Measurements from ENCODE around the gene P2RX6.
"Not testable (repeated sequence)": the region's sequence is repeated elsewhere in the genome, so short reads cannot be mapped to it uniquely, and the experiment has no call there.

P2RX6 gene

DNA sequence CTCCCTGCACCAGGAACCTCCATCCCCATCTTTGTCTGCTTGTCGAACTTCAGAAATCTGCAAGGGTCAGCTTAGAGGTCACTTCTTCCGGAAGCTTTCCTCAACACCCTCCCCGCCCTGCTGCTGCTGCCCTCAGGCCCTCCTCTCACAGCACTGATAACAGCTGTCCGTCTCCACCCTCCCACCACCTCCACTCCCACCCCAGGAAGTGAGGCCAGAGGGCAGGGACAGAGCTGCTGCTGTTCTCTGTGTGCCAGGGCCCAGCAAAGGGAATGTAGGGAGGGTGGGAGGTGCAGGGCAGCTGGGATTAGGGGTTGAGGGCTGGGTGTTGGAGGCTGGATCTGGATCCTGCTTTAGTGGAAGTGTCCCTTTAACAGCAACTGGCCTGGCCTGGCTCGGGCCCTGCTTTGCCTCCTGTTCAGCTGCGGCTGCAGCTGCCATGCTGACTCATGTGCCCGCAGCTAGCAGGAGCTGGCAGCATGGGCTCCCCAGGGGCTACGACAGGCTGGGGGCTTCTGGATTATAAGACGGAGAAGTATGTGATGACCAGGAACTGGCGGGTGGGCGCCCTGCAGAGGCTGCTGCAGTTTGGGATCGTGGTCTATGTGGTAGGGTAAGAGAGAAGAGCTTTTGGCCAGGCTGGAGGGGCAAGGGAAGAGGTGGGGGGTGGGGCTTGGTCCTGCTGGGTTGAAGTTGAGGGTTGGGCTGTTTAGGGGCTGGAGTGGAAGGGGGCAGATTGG is at the start of gene P2RX6:
P2RX6 (plus strand) TSS at position 440 of the 740 bp plus-strand sequence; CDS start at position 450, 10 bp downstream.
- DNase-seq (ENCODE audit: low read depth), result no peak

DNA sequence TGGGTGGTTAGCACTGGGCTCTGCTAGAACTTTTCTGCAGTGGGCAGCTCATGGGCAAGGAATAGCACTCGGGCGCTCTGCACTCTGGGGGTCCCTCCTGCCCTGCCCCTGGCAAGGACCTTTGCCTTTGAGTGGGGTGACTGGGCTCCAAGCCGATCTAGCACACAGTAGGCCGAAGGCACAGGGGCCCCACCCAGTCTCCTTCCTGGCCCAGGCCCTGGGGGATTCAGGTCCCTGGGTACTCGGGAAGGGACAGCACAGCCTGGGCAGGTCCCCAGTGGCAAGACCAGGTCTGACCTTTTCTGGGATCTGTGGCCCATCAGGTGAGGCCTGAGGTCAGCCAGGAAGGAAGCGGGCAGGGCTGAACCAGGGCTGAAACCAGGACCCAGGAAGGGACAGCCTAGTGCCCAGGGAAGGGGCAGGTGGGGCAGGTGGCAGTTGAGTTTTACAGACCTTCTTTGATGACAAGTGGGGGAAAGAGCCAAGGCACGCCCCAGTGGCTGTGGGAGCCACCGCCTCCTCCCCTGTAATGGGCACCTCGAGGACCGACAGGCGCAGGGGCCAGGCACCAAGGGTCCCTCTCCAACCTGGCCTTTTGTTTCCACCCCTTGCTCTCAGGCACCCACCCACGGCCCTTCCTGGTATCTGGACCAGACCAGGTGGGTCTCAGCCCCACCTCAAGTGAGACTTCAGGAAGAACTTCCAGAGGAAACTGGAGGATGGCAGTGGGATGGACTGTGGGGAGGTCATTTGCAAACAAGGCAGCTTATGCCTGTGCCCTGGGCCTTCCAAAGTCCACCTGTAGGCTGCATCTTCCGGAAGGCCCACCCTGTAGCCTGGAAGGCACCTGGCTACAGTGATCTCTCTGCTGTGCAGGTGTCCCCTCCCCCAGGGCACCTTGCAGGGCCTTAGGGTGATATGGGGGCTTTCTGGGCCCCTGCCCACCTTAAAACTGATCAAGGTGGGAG is 48.8 kb upstream of the P2RX6 start:
- DNase-seq (ENCODE audit: low read depth), result no peak

DNA sequence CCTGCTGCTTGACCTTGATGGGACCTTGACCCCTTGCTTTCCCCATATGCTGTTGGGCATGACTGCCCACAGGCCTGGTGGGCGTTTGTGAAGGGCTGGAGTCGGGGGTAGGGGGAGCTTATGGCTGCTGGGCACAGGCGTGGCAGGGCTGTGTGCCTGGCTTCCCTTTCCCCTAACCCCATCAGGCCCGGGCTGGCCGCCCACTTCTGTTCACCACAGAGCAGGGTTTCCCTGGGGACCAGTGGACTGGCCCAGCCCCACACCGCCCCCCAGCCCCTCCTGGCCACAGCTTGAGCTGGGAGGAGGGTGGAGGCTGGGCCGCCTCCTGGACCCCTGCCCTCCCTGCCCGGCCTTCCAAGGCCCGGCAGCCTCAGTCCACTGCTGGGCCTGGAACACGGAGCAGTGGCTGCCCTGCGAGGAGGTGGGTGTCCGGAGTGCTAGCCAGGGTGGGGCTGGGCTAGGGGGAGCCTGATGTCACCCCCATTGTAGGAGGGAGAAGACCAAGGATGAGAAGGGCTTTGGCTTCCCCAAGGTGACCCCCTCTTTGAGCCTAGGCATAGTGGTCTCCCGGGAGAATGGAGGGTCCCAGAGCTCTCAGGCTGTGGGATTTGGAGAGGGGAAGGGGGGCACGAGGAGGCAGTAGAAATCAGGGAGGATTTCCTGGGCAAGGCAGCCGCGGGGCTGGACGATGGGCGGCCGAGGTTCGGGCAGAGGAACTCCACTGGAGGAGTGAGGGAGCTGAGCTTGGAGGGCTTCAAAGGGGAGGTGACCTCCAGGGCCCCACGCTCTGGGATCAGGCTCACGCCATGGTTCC is 47.9 kb upstream of the P2RX6 start, which contains the start of gene AIFM3:
AIFM3 (plus strand) TSS at position 373 of the 814 bp plus-strand sequence. CDS start 690 bp downstream, outside the sequence.
- DNase-seq (ENCODE audit: low read depth), result no peak

DNA sequence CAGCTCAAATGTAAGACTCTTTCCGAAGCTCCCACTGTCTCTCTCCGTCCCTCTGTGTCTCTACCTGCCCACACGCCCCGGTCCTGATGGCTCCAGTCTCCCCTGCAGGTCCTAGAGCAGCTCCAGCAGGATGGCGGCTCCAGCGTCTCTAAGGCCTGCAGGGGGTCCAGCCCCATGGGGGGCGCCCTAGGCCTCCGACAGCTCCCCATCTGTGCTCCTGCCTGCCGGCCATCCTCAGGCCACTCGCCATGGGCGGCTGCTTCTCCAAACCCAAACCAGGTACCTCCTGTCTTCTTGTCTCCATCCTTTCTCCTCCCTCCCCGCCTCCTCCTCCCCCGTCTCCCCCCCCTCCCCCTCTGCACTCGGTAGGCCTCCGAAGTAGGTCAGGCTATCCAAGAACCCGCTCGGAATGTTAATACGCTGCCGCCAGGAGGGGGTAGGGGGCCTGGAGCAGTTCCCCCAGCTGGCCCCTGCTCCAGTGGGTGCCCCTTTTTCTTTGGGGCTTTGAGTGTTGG is 47.2 kb upstream of the P2RX6 start:
- no peak for DNase-seq (ENCODE audit: low read depth)

DNA sequence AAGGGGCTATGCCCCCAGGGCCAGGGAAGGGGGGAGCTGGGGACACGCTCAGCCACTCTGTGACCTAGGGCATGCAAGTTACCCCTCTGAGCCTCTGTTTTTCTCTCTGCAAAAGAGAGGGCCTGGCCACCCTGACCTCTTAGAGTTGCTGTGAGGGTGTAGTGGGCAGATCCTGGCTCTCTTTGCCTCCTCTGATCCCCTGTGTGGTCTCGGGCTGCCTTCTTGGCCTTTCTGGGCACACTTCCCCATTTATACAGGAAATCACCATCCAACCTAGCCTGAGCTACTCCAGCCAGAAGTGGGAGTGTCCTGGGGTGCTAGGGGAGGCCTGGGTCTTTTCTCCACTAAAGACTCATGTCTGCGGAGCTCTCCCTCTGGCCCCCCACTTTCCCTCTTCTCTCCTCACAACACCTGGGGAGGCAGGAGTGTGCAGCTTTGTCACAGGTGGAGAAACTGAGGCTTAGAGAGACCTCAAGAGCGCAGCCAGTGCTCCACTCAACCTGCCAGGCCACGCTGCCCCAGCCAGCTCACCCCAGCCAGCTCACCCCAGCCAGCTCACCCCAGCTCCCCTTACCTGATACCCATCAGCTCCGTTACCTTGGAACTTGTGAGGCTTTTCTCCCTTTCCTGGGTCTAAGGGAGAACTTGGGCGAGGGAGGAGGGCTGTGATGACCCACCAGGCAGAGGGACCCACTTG is 46.5 kb upstream of the P2RX6 start:
- DNase-seq (ENCODE audit: low read depth), result no peak

DNA sequence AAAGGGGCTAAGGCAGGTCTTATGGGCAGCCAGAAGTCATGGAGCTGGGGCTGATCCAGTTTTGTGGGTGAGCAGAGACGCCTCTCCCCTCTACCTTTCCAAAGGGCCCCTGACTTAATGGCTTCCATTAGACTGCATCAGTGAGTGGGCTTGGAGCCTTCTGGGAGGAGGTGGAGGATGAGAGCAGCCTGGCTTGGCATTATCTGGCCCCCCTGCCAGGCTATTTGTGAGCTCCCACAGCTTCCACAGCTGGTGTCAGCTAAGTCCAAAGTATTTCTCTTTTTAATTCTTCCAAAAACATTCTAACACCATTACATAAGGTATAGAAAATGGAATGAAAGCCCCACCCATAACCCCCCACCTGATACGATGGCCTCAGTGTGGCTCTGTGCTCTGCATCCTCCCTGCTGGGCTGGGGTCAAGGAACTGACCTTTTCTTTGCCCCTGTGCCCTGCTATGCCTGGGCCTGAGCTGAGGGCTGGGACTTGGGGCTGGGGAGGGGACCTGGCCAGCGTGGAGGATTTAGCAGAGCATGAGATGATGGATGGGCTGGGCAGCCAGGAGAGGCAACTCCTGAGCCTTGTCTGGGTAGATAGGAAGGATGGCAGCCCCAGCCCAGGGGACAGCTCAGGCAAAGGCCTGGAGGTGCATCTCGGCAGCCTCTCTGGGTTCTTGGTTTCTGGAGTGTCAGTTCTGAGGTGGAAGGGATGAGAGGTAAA is 43.9 kb upstream of the P2RX6 start:
- DNase-seq (ENCODE audit: low read depth), result no peak

DNA sequence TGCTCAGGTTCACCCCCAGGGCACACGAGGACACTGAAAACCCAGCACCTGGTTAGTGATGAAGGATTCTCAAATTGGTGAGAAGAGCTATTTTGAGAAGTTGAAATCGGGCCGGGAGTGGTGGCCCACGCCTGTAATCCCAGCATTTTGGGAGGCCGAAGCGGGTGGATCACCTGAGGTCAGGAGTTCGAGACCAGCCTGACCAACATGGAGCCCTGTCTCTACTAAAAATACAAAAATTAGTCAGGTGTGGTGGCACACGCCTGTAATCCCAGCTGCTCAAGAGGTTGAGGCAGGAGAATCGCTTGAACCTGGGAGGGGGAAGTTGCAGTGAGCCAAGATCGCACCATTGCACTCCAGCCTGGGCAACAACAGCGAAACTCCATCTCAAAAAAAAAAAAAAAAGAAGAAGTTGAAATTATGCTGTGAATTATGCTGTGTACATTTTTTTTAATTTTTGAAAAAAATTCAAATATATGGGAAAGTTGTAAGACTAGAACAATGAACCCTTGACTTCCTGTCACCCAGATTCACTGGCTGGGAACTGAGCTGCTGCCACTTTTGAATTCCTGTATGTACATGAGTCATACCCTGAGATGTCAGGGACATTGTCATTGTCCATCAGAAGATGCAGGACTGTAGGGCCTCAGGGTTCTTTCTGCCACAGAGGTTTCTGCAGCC is 42.8 kb upstream of the P2RX6 start:
- DNase-seq (ENCODE audit: low read depth), result not testable (repeated sequence)

DNA sequence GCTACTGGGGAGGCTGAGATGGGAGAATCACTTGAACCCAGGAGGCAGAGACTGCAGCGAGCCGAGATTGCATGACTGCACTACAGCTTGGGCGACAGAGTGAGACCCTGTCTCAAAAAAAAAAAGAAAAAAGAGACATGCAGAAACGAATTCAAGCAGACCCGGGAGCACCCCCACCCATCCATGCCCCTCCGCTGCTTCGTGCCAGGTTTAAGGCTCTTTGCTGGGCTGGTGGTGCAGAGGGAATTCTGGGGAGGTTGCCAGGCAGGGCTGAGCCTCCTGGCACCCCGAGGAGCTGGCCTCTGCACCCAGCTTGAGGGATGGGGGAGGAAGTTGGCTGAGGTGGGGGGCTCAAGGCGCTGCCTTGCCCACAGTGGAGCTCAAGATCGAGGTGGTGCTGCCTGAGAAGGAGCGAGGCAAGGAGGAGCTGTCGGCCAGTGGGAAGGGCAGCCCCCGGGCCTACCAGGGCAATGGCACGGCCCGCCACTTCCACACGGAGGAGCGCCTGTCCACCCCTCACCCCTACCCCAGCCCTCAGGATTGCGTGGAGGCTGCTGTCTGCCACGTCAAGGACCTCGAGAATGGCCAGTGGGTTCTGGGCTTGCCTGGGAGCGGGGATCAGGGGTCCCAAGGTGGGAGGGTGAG is 41.9 kb upstream of the P2RX6 start:
- DNase-seq (ENCODE audit: low read depth), result no peak

DNA sequence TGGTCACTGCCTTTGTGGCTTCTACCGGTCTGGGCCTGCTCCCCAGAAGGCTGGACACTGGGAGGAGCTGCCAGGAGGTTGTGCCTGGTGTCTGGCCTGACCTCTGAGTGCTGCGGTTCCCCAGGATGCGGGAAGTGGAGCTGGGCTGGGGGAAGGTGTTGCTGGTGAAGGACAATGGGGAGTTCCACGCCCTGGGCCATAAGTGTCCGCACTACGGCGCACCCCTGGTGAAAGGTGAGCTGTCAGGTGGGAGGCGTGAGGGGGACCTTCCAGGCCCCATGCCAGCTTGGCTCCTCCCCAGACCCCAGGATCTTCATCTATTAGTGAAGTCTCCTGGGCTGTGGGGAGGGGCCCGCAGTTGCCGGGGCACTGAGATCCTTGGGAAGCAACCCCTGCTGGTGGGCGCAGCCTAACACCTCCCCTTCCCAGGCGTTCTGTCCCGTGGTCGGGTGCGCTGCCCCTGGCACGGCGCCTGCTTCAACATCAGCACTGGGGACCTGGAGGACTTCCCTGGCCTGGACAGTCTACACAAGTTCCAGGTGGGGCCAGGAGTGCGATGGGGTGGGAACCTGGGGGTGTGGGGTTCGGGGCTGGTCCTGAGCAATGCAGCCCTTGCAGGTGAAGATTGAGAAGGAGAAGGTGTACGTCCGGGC is 41.2 kb upstream of the P2RX6 start:
- no peak for DNase-seq (ENCODE audit: low read depth)

DNA sequence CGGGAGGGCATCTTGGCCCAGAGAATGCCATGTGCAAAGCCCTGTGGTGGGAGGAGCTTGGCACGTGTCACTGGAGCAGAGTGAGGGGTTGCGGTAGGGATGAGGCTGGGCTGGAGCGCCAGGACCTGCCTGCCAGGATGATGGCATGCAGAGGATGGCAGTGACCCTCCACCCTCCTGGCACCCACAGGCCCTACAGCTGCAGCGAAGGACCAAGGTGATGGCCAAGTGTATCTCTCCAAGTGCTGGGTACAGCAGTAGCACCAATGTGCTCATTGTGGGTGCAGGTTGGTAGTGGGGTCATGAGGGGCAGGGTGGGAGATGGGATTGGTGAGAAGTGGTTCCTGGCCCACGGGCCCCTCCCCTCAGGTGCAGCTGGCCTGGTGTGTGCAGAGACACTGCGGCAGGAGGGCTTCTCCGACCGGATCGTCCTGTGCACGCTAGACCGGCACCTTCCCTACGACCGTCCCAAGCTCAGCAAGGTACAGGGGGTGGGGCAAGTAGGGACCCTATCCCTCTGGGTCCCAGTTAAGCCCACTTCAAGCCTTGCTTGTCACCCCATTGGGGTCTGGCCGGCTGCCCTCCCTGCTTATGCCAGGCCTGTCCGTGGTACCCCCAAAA is 40.5 kb upstream of the P2RX6 start:
- no peak for DNase-seq (ENCODE audit: low read depth)

DNA sequence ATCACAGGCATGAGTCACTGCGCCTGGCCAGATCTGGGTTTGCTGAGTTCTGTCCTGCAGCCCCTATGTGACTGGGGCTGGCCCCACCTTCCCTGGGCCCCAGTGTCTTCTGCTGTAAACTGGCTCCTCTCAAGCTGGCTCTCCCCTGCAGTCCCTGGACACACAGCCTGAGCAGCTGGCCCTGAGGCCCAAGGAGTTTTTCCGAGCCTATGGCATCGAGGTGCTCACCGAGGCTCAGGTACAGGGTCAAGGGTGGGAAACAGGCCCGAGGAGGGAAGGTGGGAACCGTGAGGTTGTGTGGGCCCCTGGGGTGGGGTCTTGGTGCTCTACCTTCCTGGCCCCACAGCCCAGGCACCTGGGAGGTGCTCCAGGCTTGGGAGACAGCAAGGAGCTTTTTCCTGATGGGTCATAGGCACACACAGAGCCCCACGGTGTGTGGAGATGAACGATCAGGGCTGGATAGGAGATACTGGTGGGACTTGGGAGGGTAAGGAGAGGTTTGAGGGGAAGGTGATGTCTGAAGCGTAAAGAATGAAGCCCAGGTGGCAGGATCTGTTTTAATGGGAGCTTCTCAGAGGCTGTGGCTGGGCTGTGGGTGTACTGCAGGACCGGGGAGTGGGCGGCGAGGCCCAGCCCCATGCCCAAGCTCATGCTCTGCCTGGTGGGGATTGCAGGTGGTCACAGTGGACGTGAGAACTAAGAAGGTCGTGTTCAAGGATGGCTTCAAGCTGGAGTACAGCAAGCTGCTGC is 39.2 kb upstream of the P2RX6 start:
- no peak for DNase-seq (ENCODE audit: low read depth)

DNA sequence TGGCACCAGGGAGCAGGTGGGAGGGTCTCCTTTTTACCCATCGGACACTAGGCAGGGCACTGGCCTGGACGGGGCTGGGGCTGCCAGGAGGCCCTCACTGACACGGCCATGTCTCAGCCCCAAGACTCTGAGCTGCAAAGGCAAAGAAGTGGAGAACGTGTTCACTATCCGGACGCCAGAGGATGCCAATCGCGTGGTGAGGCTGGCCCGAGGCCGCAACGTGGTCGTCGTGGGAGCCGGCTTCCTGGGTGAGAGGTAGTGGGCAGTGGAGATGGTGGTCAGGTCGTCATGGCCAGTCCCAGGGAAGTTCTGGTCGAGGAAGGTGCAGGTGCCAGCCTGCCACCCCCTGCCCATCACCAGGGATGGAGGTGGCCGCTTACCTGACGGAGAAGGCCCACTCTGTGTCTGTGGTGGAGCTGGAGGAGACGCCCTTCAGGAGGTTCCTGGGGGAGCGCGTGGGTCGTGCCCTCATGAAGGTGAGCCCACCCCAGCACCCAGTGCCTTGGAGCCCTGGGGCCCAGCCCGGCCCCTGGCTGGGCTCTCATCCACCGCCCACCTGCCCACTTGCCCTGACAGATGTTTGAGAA is 38.6 kb upstream of the P2RX6 start:
- no peak for DNase-seq (ENCODE audit: low read depth)

DNA sequence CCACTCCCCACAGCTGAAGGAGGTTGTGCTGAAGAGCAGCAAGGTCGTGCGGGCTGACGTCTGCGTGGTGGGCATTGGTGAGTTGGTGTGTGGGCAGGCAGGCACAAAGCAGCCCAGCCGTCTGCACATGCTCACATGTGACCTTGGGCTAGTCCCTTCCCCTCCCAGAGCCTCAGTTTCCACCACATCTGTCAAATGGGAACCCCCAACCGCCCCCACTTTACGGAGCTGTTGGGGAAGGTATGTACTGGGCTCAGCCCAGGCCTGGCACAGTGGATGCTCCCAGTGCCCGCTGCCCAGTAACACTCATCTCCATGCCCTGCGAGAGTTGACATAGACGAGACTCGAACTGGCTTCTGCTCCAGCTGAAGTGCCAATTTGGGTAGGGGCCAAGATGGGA is 37.9 kb upstream of the P2RX6 start:
- no peak for DNase-seq (ENCODE audit: low read depth)

DNA sequence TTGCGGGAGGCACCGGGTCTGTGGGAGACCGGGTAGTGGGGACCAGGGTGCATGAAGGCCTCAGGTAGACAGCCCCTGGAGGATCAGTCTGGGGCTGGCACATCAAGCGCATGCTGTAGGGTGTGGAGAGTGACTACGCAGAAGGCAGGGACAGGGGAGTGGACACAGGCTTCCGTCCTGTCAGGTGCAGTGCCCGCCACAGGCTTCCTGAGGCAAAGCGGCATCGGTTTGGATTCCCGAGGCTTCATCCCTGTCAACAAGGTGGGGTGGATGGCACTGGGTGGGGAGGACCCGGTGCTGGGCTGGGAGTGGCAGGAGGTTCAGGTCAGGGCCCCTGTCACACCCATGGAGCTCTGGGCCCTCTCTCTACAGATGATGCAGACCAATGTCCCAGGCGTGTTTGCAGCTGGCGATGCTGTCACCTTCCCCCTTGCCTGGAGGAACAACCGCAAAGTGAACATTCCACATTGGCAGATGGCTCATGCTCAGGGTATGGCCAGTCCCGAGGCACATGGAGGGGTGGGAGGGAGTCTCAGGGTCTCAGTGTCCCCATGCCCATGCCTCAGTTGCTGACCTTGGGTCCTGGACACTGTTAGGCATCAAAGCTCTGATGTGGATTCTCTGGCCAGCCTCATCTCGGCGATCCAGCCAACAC is 37.3 kb upstream of the P2RX6 start:
- DNase-seq (ENCODE audit: low read depth), result no peak

DNA sequence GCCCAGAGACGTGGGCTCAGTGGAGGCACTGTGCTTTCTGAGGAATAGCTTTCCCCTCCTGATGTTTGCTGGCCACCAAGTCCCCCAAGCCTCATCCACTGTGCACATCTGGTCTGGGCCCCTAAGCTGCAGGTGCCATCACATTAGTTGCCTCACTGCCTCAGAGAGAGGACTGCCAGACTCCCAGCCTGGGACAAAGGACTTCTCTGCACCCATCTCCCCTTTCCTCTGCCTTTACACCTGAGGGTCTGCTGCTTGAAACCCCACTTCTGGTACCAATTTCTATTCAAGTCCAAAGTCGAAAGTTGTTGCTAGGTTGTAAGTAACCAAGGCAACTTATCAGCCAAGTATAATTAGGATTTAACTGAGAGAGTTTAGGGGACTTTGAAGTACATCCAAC is 36.5 kb upstream of the P2RX6 start:
- DNase-seq (ENCODE audit: low read depth), result no peak

DNA sequence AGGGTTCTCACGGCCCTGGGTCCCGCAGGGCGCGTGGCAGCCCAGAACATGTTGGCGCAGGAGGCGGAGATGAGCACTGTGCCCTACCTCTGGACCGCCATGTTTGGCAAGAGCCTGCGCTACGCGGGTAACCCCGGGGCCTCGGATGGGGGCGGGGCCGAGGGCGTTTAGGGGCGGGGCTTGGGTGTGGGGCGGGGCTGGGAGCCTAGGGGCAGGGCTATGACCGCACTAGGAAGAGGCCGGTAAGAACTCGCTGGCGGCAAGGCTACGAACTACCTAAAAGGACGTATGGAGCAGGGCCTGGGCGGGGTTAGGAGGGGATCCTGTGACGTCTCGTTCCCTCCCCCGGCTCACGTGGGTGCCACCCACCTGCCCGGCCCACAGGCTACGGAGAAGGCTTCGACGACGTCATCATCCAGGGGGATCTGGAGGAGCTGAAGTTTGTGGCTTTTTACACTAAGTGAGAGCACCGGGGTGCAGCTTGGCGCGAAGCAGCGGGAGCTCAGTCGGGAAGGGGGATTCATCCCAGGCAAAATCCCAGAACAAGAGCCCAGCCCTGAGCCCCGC is 35.6 kb upstream of the P2RX6 start:
- DNase-seq (ENCODE audit: low read depth), result peak; percentile 60

Data from activated T-cell treated with anti-CD3 and anti-CD28 coated beads for 48 hours (primary cell).